ENCODE measurements around the gene CCDC85B. TPM values are rescaled to one million over a fixed set of nuclear protein-coding genes. Genes with fewer than 3 reads are reported as not detected.

The CCDC85B gene
- total and polyA plus RNA-seq, 4 donors: 20.7 to 63.4 (median 53.9) TPM

DNA sequence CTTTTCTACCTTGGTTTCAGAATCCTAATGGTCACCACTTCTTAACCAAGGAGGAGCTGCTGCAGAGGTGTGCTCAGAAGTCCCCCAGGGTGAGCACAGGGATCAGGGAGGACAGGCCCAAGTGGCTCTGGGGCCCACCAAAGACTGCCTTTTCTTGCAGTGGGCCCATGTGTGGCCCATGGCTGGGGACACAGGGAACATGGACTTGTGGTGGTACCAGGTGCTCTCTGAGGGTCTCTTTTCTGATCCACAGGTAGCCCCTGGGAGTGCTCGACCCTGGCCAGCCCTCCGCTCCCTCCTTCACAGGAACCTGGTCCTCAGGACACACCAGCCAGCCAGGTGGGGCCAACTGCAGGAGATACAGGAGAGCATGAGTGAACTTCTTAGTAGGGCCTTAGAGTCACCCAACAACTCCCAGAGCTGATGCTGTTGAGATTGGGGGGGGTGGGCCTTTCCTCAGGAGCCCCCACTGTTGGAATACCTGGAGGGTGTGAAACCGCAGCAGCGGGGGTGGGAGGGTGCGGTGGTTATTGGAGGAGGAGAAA is 28.2 kb upstream of the CCDC85B start:
- peak in 1 of 3 donors; percentile 7 for DNase-seq
- 77 to 92% methylated on average over 5 of the region's 5 CpGs for WGBS, 2 donors
- no peaks in the 10 kb centered on the region for H3K27me3 ChIP-seq (ENCODE audit: control insufficient read depth in 3 of 3, insufficient read depth in 3 of 3, low read length in 2 of 3)
- TF ChIP-seq, protein P1, sequence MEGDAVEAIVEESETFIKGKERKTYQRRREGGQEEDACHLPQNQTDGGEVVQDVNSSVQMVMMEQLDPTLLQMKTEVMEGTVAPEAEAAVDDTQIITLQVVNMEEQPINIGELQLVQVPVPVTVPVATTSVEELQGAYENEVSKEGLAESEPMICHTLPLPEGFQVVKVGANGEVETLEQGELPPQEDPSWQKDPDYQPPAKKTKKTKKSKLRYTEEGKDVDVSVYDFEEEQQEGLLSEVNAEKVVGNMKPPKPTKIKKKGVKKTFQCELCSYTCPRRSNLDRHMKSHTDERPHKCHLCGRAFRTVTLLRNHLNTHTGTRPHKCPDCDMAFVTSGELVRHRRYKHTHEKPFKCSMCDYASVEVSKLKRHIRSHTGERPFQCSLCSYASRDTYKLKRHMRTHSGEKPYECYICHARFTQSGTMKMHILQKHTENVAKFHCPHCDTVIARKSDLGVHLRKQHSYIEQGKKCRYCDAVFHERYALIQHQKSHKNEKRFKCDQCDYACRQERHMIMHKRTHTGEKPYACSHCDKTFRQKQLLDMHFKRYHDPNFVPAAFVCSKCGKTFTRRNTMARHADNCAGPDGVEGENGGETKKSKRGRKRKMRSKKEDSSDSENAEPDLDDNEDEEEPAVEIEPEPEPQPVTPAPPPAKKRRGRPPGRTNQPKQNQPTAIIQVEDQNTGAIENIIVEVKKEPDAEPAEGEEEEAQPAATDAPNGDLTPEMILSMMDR (IDR thresholded peaks at IDR 0.05; ENCODE audit: control extremely low read depth, extremely low read depth): no peak
- H3K9ac ChIP-seq (ENCODE audit: insufficient read depth in 1 of 2, low read length in 2 of 2): no peak overlapping the region
- ATAC-seq (ENCODE audit: insufficient read depth, low FRiP score): no peak
- no peaks in the 10 kb centered on the region for H3K9me3 ChIP-seq (ENCODE audit: control insufficient read depth in 4 of 4, insufficient read depth in 3 of 4, low read length in 3 of 4)
- no peak overlapping the region for H3K27ac ChIP-seq (ENCODE audit: low read depth in 1 of 2, low read length in 1 of 2)
- H3K4me3 ChIP-seq: no peak overlapping the region
- peaks cover 13 to 51% (median 24%) of the 10 kb centered on the region in 4 donors for H3K36me3 ChIP-seq (ENCODE audit: control insufficient read depth in 4 of 4, insufficient read depth in 4 of 4, low read length in 4 of 4)
- H3K4me1 ChIP-seq (ENCODE audit: control insufficient read depth in 5 of 5, insufficient read depth in 5 of 5, low read length in 5 of 5): peaks cover 0 to 29% (median 10%) of the 10 kb centered on the region in 5 donors

DNA sequence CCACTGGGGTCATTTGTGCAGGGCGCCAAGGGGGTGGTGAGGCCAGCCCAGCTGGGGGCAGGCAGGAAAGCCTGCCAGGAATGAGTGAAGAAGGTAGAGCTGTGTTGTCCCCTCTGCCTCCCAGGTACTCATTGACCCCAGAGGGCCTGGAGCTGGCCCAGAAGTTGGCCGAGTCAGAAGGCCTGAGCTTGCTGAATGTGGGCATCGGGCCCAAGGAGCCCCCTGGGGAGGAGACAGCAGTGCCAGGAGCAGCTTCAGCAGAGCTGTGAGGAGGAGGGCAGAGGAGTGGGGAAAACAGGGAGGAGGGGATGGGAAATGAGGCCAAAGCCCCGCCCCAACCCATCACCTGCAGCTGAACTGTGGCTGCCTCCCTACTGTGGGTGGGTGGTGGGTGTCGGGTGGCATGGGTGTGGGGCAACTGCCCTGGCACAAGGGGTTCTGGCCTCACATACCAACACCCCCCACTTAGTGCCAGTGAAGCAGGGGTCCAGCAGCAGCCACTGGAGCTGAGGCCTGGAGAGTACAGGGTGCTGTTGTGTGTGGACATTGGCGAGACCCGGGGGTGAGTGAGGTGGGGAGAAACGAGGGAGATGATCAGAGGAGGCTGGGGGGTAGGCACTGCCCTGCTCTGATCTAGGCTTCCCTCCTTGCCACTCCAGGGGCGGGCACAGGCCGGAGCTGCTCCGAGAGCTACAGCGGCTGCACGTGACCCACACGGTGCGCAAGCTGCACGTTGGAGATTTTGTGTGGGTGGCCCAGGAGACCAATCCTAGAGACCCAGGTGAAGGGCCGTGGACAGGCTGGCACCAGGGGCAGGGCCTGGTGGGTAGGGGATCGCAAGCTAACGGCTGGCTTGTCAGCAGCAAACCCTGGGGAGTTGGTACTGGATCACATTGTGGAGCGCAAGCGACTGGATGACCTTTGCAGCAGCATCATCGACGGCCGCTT is 27.3 kb upstream of the CCDC85B start:
- no peaks in the 10 kb centered on the region for H3K9me3 ChIP-seq (ENCODE audit: control insufficient read depth in 4 of 4, insufficient read depth in 3 of 4, low read length in 3 of 4)
- H3K27me3 ChIP-seq (ENCODE audit: control insufficient read depth in 3 of 3, insufficient read depth in 3 of 3, low read length in 2 of 3): no peaks in the 10 kb centered on the region
- DNase-seq: peak in 1 of 3 donors; percentile 17
- ATAC-seq (ENCODE audit: insufficient read depth, low FRiP score): no peak
- H3K9ac ChIP-seq (ENCODE audit: insufficient read depth in 1 of 2, low read length in 2 of 2): no peak overlapping the region
- TF ChIP-seq, protein P1 (IDR thresholded peaks at IDR 0.05; ENCODE audit: control extremely low read depth, extremely low read depth): no peak
- H3K4me3 ChIP-seq: no peak overlapping the region
- WGBS, 2 donors: 94 to 97% methylated on average over 21 to 24 of the region's 24 CpGs
- peaks cover 13 to 55% (median 27%) of the 10 kb centered on the region in 4 donors for H3K36me3 ChIP-seq (ENCODE audit: control insufficient read depth in 4 of 4, insufficient read depth in 4 of 4, low read length in 4 of 4)
- H3K27ac ChIP-seq (ENCODE audit: low read depth in 1 of 2, low read length in 1 of 2): no peak overlapping the region
- H3K4me1 ChIP-seq (ENCODE audit: control insufficient read depth in 5 of 5, insufficient read depth in 5 of 5, low read length in 5 of 5): peaks cover 0 to 29% (median 10%) of the 10 kb centered on the region in 5 donors

DNA sequence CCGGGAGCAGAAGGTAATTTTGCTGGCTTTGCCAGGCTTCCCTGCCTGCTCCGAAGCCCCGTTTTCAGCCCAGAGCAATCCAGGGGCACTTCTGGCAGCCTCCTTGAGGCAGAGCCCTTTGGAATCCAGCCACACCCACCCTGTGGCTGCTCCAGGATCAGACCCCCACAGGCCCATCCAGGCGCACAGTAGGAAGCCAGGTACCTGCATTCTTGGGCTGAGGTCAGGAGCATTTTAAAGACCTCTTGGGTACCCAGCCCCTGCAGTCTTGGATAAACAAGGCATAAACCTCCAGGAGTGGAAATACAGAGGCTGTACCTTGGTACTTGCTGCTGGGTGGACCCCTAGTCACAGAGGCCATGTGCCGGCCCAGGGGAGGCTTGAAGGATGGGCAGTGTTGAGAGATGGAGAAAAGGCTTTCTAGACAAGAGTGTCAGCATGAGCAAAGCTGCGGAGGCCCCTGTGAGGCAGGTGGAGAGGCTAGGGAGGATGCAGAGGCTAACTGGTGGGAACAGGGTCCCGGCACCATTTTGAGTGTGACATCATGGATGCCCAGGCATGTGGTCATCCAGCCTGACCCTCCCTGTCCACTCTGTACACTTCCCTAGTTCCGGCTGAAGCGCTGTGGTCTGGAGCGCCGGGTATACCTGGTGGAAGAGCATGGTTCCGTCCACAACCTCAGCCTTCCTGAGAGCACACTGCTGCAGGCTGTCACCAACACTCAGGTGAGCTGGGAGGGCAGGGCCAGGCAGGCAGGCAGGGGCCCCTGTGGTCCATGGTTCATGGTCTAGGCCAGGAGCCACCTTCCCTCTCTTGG is 26.4 kb upstream of the CCDC85B start:
- 84 to 91% methylated on average over 12 of the region's 12 CpGs for WGBS, 2 donors
- no peaks in the 10 kb centered on the region for H3K27me3 ChIP-seq (ENCODE audit: control insufficient read depth in 3 of 3, insufficient read depth in 3 of 3, low read length in 2 of 3)
- no peak overlapping the region for H3K27ac ChIP-seq (ENCODE audit: low read depth in 1 of 2, low read length in 1 of 2)
- peak in 1 of 3 donors; percentile 11 for DNase-seq
- no peak overlapping the region for H3K4me3 ChIP-seq
- H3K9me3 ChIP-seq (ENCODE audit: control insufficient read depth in 4 of 4, insufficient read depth in 3 of 4, low read length in 3 of 4): no peaks in the 10 kb centered on the region
- ATAC-seq (ENCODE audit: insufficient read depth, low FRiP score): no peak
- peaks cover 0 to 21% (median 10%) of the 10 kb centered on the region in 5 donors for H3K4me1 ChIP-seq (ENCODE audit: control insufficient read depth in 5 of 5, insufficient read depth in 5 of 5, low read length in 5 of 5)
- peaks cover 13 to 55% (median 33%) of the 10 kb centered on the region in 4 donors for H3K36me3 ChIP-seq (ENCODE audit: control insufficient read depth in 4 of 4, insufficient read depth in 4 of 4, low read length in 4 of 4)
- no peak overlapping the region for H3K9ac ChIP-seq (ENCODE audit: insufficient read depth in 1 of 2, low read length in 2 of 2)
- TF ChIP-seq, protein P1 (IDR thresholded peaks at IDR 0.05; ENCODE audit: control extremely low read depth, extremely low read depth): no peak
